Stimulated activated CD4-positive, alpha-beta T cell treated with anti-CD3 and anti-CD28 coated beads, TNF-alpha, amount 100 ng/mL, for 24 hours (primary cell): ENCODE results near the gene CACHD1.
"Not testable (repeated sequence)": the region's sequence is repeated elsewhere in the genome, so short reads cannot be mapped to it uniquely, and the experiment has no call there.

Source experiments
- DNase-seq, 3 experiments: peaks; one replicate each; pipeline ENCODE4 v3.0.0-alpha.2; 2020; ENCODE audit warnings: low read depth in 3 of 3

Gene CACHD1

DNA sequence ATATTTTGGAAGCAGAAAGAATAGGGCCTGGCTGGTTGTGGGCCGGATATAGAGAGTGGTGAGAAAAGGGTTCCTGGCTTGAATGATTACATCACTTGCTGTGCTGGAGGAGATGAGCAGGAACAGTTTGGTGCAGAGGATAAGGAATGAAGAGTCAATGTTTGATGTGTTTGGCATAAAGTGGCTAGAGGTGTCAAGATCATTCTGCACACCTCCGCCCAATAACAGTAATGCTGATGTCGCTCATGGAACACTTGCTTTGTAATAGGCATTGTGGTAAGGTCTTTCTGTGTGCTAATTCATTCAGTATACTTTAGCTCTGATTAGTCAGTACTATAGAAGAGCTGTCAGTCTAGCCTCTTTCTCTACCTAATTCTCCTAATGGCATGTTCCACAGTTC lies 226.9 kb downstream of the CACHD1 start:
- DNase-seq = no peak

GRCh38 chr1:64699327-64699726 lies 229.4 kb downstream of the CACHD1 start:
- DNase-seq = no peak

DNA sequence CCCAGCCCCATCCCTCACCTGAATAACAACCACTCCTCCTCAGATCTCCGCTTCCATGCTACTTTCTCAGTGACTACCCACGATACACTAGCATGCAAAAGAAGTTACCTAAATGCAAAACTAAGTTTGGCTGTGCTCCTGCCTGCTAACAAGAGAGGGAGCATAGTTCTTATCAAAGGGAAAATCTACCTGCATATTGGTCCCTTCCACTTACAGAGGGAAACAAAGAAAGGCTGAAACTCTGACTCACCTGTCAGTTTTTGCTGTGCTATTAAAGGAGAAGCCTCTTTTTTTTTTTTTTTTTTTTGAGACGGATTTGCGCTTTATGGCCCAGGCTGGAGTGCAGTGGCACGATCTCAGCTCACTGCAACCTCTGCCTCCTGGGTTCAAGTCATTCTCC lies 231.1 kb downstream of the CACHD1 start:
- no peak for DNase-seq

GRCh38 chr1:64701886-64702285 lies 232.0 kb downstream of the CACHD1 start:
- DNase-seq = no peak

DNA sequence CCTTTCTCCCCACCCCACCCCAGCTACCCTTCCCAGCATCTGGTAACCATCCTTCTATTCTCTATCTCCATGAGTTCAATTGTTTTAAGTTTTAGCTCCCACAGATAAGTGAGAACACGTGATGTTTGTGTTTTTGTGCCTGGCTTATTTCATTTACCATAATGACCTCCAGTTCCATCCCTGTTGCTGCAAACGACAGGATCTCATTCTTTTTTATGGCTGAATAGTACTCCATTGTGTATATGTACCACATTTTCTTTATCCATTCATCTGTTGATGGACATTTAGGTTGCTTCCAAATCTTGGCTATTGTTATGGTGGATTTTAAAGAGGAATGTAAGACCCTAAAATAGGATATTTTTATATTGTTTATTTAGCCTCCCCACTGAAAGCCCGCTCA lies 232.7 kb downstream of the CACHD1 start:
- not testable (repeated sequence) for DNase-seq

DNA sequence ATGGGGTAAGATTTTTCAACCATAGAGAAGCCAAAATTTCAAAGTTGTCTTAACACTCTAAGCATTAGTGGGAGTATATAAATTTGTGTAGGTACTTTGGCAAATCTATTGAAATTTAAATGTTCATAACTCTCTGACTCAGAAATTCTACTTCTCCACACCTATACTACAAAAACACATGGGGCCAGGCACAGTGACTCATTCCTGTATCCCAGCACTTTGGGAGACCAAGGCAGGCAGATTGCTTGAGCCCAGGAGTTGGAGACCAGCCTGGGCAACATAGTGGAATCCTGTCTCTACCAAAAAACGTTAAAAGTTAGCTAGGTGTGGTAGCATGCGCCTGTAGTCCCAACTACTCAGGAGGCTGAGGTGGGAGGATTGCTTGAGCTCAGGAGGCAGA lies 233.7 kb downstream of the CACHD1 start:
- DNase-seq = no peak

DNA sequence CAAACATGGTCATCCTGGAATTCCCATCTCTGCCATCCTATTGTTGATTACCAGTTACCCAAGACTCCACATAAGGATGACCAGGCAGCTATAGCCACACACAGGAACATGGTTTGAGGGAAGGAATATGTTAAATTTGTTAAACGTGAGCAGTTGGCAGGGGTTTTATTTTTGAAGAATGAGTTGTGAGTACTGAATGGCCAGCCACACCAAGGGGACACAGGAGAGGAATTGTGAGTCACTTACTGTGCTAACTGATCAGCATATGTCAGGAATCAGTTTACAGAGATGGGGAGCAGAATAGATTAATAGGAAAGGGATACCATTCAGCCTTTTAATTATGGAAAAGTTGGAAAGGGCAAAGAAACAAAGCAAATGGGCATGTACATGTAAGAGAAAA lies 235.7 kb downstream of the CACHD1 start:
- DNase-seq = no peak

GRCh38 chr1:64711266-64711665 lies 241.3 kb downstream of the CACHD1 start:
- no peak for DNase-seq

DNA sequence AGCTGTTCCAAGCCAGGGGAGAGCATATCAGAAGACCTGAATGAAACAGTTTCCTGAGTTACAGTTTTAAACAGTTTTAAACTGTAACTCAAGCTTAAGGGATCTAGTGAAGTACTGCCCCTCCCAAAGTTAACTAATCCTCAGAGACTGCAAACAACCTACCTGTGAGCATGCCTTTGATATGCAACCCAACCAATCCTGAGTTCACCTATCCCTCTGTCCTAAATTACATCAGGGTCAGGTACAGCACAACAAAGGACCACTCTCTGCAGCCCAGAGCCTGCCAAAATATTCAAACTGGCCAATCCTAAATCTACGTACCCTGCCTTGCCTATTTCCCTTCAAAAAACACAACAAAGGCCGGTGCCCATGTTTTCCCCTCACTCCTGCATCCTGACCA lies 242.1 kb downstream of the CACHD1 start:
- no peak for DNase-seq

- DNase-seq = no peak
These were observed 245.3 kb downstream of the CACHD1 start for GRCh38 chr1:64715186-64715585.

- DNase-seq = no peak
These were observed 251.2 kb downstream of the CACHD1 start for GRCh38 chr1:64721135-64721534.

DNA sequence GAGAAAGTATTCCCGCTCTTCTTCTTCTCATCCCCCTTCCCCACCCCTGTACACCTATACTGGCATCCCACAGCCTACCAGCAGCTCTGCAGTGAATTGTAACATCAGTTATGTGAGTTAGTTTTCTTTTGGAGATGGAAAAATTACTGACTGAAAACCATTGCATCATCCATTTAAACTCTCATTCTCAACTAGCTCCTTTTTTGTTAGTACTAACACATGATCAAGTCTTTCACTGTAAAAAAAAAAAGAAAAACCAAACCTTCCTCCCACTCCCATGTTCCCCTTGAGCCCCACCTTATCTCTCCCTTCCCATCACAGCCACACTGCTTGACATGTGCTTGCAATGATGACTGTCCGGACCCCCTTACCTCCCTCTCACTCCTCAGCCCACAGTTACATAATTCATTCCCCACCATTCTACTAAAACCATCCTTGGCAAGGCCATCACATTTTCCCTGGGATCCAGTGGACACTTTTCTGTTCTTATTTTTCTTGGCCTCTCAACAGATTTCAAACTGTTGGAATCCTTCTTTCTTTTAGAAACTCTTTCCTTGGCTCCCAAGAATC lies 251.7 kb downstream of the CACHD1 start:
- no peak for DNase-seq

DNA sequence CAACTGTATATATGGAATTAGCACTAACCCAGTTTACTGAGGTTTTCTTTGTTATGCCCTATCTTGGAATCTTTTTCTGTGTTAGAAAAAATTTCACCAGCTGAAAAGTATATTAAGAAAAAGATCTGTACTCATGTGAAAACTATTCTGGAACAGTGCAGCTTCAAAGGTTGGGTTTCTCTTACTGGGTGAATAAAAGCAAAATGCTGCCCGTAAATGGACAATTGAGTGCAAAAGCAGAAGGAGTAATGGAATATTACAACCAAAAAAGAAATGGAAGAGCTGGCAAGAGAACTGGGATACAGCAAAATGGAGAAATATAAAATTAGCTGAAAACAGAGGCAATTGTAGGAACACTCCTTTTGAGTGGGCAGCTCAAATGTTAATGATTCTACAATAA lies 257.9 kb downstream of the CACHD1 start:
- DNase-seq = no peak

DNA sequence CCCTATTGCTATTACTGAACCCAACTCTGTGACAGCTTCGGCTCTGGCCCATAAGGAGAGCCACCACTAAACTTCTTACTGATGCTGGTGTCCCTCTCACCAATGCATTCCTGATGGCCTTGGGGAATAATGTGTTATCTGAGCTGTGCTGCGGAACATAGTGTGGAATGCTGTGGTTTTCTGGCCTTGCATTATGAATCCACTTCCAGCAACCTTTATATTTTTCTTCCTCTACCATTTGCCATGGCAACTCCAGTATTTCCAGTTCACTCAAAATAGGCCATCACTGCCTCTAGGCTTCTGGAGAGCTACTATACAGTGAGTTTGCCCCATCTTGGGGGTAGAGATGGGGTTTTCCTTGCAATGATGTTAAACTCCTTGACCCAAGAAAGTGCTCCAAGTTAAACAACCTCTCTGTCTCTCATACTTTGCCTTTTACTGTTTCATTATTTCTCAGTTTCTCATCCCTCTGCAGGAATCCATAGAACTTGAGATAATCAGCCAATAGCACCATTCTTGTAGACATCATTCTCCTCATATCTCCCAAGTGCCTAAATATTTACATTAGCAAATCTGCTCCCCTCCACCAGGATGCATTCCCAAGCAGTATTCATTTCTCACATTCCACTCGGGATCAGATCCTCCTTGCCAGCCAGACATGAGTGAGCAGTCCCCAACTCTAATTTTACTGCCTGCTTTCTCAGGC lies 263.8 kb downstream of the CACHD1 start:
- no peak for DNase-seq

DNA sequence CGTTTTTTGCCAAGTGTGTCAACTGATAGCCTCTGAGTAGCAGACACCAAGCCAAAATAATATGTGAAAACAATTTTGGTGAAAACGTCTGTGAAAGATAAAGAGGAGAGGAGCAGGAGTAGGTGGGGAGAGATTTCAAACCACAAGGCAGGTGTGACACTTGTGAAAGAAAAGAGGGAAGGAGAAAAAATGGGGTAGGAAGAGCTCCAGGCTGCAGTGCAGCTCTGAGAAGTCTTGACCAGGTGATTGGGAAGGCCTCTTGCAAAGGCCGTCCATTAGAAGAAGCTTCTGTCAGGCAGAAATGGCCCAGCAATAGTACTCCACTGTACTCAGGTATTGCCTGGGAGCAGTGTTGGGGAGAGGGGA lies 264.3 kb downstream of the CACHD1 start:
- DNase-seq = no peak

GRCh38 chr1:64740687-64741086 lies 270.8 kb downstream of the CACHD1 start:
- not testable (repeated sequence) for DNase-seq
